ENCODE results near the gene MCTP1. TPM values are rescaled to one million over a fixed set of nuclear protein-coding genes. Genes with fewer than 3 reads are reported as not detected.

Gene MCTP1
- total and polyA plus RNA-seq, 2 of the 13 experiments (the other 11 are each of a cell fraction or from before 2014, with no cell fraction given), result 0.15 to 0.48 TPM

GRCh38 chr5:94793816-94794198, 491.1 kb downstream of the MCTP1 start:
- Histone ChIP-seq H3K79me2 (ENCODE audit: insufficient read depth, low read length) (no peaks in the 10 kb centered on the region), H3K4me2 (ENCODE audit: low read depth, low read length) (no peak overlapping the region), H3K36me3 (replicated peaks in 1 of 2; ENCODE audit: control insufficient read depth in 1 of 2, insufficient read depth in 2 of 2, low read length in 2 of 2) (no peaks in the 10 kb centered on the region), H3K4me1 (ENCODE audit: insufficient read depth, low read length) (peaks cover 9% of the 10 kb centered on the region; the same call in 1 of the 2 replicates), H3K9ac (ENCODE audit: insufficient read depth, low read depth, low read length) (no peak overlapping the region), H3K4me3 (replicated peaks in 1 of 3; ENCODE audit: insufficient read depth in 1 of 3, low read depth in 2 of 3, low read length in 3 of 3) (no peak overlapping the region), H4K20me1 (ENCODE audit: insufficient read depth, low read length) (no peaks in the 10 kb centered on the region), H3K9me3 (ENCODE audit: low read length) (no peaks in the 10 kb centered on the region), H2AFZ (ENCODE audit: low read length) (no peak overlapping the region), H3K27ac (ENCODE audit: extremely low read length, insufficient read depth, low read length) (no peak overlapping the region), H3K27me3 (ENCODE audit: control insufficient read depth in 1 of 2, insufficient read depth in 2 of 2, low read length in 2 of 2) (no peaks in the 10 kb centered on the region)
- POLR2A ChIA-PET, result no interaction called here
- ATAC-seq, result no peak
- no peak for FAIRE-seq
- in situ Hi-C loops (cut with HindIII; ENCODE audit: extremely low pct_ligation_motif_present, low pct_unique_long_range_greater_than_20kb), result no loop called here
- CTCF ChIA-PET (ENCODE audit: low intra/inter-chr PET ratio, low total read pairs), result no interaction called here
- BruUV-seq (replicated peaks), result no TSS peak
- intact Hi-C loops (cut with micrococcal nuclease; ENCODE audit: unreplicated experiment), result no loop called here
- no peak for DNase-seq (ENCODE audit: low spot score)
- TF ChIP-seq GPBP1L1 (CRISPR knock-in tag; IDR thresholded peaks at IDR 0.05), result no peak
- no peak for TF ChIP-seq ZBTB7B (CRISPR knock-in tag; IDR thresholded peaks at IDR 0.05)
- no peak for TF ChIP-seq DMTF1 (CRISPR knock-in tag; IDR thresholded peaks at IDR 0.05)
- TF ChIP-seq ZNF557 (CRISPR knock-in tag; IDR thresholded peaks at IDR 0.05), result no peak
- TF ChIP-seq ZSCAN5A (CRISPR knock-in tag; IDR thresholded peaks at IDR 0.05; ENCODE audit: borderline replicate concordance), result no peak
